GM21423 (cell line): ENCODE results near the gene DR1.
"Not testable (repeated sequence)": the region's sequence is repeated elsewhere in the genome, so short reads cannot be mapped to it uniquely, and the experiment has no call there.

Experiments
- ATAC-seq: cut with Tn5 transposase; IDR thresholded peaks from one replicate; pipeline ENCODE4 v1.9.1; 2021; ENCODE audit warnings: mild to moderate bottlenecking, moderate library complexity; ENCODE audit not compliant: unreplicated experiment

The DR1 gene

GRCh38 chr1:93374334-93375106, 28.8 kb downstream of the DR1 start:
- no peak for ATAC-seq

- ATAC-seq, result no peak
Measured at GRCh38 chr1:93384656-93385055, 38.9 kb downstream of the DR1 start.

DNA sequence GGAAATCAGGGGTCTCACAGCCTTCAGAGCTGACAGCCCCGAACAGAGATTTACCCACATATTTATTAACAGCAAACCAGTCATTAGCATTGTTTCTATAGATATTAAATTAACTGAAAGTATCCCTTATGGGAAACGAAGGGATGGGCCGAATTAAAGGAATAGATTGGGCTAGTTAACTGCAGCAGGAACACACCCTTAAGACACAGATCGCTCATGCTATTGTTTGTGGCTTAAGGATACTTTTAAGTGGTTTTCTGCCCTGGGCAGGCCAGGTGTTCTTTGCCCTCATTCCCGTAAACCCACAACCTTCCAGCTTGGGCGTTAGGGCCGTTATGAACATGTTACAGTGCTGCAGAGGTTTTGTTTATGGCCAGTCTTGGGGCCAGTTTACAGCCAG, 40.6 kb downstream of the DR1 start:
- ATAC-seq, result not testable (repeated sequence)

GRCh38 chr1:93394514-93394913, 48.8 kb downstream of the DR1 start:
- no peak for ATAC-seq

DNA sequence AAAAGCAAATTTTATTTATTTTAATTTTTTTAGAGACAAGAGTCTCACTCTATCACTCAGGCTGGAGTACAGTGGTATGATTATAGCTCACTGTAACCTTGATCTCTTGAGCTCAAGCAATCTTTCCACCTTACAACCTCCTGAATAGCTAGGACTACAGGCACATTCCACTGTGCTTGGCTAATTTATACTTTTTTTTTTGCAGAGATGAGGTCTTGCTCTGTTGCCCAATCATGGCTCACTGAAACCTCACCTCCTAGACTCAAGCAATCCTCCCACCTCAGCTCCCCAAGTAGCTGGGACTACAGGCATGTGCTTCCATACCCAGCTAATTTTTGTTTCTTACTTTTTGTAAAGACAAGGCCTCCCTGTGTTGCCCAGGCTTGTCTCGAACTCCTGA, 49.5 kb downstream of the DR1 start:
- ATAC-seq, result no peak

- ATAC-seq, result no peak
Measured at GRCh38 chr1:93399781-93400180, 54.1 kb downstream of the DR1 start.

DNA sequence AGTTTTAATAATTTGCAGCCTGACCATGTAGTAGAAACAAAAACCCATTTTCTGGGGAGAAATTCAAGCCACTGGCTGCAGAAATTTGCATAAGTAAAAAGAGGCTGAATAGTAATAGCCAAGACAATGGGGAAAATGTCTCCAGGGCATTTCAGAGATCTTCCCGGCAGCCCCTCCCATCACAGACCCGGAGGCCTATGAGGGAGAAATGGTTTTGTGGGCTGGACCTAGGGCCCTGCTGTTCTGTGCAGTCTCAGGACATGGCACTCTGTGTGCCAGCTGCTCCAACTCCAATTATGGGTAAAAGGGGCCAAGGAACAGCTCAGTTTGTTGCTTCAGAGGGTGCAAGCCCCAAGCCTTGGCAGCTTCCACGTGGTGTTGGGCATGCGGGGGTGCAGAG, 62.5 kb downstream of the DR1 start:
- no peak for ATAC-seq

DNA sequence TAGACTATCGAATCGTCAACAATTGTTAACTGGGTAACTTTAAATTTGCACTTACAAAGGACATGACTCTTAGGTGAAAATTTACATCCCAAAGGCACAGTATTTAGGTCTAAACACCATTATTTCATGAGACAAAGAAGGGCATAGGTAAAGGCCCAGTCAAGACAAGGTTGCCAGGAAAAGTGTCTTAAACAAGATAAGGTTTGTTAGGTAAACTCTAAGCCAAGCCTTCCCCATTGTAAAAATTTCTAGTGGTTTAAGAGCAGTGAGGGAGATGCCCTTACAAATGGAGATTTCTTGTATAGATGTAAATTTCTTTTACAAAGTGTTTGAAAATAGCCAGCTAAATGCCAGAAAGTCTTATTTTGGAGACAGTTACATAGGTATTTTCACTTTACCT, 65.3 kb downstream of the DR1 start:
- ATAC-seq, result no peak

- no peak for ATAC-seq
Measured at GRCh38 chr1:93414749-93415148, 69.0 kb downstream of the DR1 start.

DNA sequence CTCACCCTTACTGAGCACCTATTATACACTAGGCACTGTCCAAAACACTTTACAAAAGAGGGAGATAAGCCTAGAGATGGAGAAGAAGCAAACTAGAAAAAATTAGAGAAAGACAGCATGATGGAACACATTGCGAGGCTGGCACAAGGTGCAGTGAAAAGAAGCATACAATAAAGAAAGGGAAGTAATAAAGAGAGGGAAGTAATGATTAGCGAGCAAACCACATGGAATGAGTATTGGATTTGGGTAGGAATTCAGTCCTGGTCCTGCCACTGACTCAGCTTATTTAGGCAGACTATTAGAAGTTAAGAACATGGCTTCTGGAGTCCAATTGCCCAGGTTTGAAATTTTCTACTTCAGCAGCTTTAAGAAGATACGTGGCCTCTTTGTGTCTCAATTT, 69.6 kb downstream of the DR1 start:
- ATAC-seq, result no peak

DNA sequence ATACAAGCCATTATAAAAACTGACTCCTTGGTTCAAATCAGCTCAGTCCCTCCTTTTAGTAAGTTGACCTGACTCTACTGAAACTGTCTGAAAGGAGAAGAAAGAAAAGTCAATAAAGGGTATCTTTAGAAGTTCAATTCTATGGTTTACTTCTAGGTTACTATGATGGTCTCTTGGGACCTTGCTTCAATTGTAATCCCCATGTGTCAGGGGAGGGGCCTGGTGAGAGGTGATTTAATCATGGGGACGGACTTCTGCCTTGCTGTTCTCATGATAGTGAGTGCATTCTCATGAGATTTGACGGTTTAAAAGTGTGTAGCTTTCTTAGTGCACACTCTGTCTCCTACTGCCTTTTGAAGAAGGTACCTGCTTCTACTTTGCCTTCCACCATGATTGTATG, 70.5 kb downstream of the DR1 start:
- ATAC-seq, result no peak
